NOMO-1 treated with DMSO at 0.1 percent for 48 hours (cell line): ENCODE measurements around the gene FBXO33.

Experiments used
- DNase-seq: peaks from one replicate; lab custom pipeline; 2025; ENCODE audit not compliant: unreplicated experiment; lab: John Stamatoyannopoulos, UW

Gene FBXO33

GRCh38 chr14:39431416-39432178 lies 636 bp downstream of the FBXO33 start:
- peak; percentile 30 for DNase-seq

- DNase-seq = peak; percentile 36
Measured at GRCh38 chr14:39430762-39431415, 1.3 kb downstream of the FBXO33 start.

- DNase-seq = no peak
Measured at GRCh38 chr14:39428118-39428517, 4.1 kb downstream of the FBXO33 start.

- peak; percentile 24 for DNase-seq
Measured at GRCh38 chr14:39426605-39427004, 5.6 kb downstream of the FBXO33 start.

- no peak for DNase-seq
Measured at GRCh38 chr14:39425947-39426346, 6.3 kb downstream of the FBXO33 start.

- no peak for DNase-seq
Measured at GRCh38 chr14:39423793-39424192, 8.4 kb downstream of the FBXO33 start.

- DNase-seq = no peak
Measured at GRCh38 chr14:39422243-39422642, 10.0 kb downstream of the FBXO33 start.

GRCh38 chr14:39419272-39419671 lies 13.0 kb downstream of the FBXO33 start:
- no peak for DNase-seq

GRCh38 chr14:39417014-39417413 lies 15.2 kb downstream of the FBXO33 start:
- DNase-seq = no peak

- no peak for DNase-seq
Measured at GRCh38 chr14:39416072-39416471, 16.2 kb downstream of the FBXO33 start.

GRCh38 chr14:39406560-39406959 lies 25.7 kb downstream of the FBXO33 start:
- no peak for DNase-seq

GRCh38 chr14:39398382-39398781 lies 33.9 kb downstream of the FBXO33 start:
- DNase-seq = no peak

- no peak for DNase-seq
Measured at GRCh38 chr14:39396448-39396847, 35.8 kb downstream of the FBXO33 start.

GRCh38 chr14:39395555-39396254 lies 36.5 kb downstream of the FBXO33 start:
- DNase-seq = no peak

GRCh38 chr14:39393289-39393688 lies 38.9 kb downstream of the FBXO33 start:
- no peak for DNase-seq

- DNase-seq = no peak
Measured at GRCh38 chr14:39384177-39384576, 48.1 kb downstream of the FBXO33 start.

GRCh38 chr14:39383741-39384140 lies 48.5 kb downstream of the FBXO33 start:
- DNase-seq = no peak

- DNase-seq = no peak
Measured at GRCh38 chr14:39383026-39383660, 49.1 kb downstream of the FBXO33 start.

GRCh38 chr14:39382463-39382862 lies 49.8 kb downstream of the FBXO33 start:
- no peak for DNase-seq

GRCh38 chr14:39381366-39381765 lies 50.9 kb downstream of the FBXO33 start:
- no peak for DNase-seq

- no peak for DNase-seq
Measured at GRCh38 chr14:39376667-39377403, 55.4 kb downstream of the FBXO33 start.
